ENCODE results near the gene FAM120B. TPM values are rescaled to one million over a fixed set of nuclear protein-coding genes. Genes with fewer than 3 reads are reported as not detected.
A peak's percentile ranks its signal among the peaks of the same experiment; 100 is the strongest.

The FAM120B gene
- total RNA-seq, 4 donors from 2014 or later, result 16.8 to 35.0 (median 22.2) TPM

DNA sequence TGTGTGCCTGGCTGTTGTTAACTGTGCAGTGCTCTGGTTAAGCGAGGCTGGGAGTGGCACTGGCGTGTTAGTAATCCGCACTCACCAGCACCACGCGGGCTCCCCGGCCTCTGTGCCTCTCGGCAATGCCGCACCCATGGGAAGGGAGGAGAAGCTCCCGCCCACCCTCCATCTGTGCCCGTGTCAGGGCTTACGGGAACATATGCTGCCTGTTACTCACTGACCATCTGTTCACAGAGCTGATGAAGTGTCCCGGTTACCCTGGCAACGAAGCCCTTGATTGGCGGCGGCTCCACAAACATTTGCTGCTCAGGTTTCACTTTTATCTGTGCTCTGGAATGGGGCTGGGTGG, 131.8 kb downstream of the FAM120B start:
- peak; percentile 98 for ATAC-seq (ENCODE audit: low FRiP score)
- TF ChIP-seq, protein P1, sequence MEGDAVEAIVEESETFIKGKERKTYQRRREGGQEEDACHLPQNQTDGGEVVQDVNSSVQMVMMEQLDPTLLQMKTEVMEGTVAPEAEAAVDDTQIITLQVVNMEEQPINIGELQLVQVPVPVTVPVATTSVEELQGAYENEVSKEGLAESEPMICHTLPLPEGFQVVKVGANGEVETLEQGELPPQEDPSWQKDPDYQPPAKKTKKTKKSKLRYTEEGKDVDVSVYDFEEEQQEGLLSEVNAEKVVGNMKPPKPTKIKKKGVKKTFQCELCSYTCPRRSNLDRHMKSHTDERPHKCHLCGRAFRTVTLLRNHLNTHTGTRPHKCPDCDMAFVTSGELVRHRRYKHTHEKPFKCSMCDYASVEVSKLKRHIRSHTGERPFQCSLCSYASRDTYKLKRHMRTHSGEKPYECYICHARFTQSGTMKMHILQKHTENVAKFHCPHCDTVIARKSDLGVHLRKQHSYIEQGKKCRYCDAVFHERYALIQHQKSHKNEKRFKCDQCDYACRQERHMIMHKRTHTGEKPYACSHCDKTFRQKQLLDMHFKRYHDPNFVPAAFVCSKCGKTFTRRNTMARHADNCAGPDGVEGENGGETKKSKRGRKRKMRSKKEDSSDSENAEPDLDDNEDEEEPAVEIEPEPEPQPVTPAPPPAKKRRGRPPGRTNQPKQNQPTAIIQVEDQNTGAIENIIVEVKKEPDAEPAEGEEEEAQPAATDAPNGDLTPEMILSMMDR (IDR thresholded peaks at IDR 0.05), result no peak
- peak; percentile 66 for DNase-seq (ENCODE audit: low spot score)

DNA sequence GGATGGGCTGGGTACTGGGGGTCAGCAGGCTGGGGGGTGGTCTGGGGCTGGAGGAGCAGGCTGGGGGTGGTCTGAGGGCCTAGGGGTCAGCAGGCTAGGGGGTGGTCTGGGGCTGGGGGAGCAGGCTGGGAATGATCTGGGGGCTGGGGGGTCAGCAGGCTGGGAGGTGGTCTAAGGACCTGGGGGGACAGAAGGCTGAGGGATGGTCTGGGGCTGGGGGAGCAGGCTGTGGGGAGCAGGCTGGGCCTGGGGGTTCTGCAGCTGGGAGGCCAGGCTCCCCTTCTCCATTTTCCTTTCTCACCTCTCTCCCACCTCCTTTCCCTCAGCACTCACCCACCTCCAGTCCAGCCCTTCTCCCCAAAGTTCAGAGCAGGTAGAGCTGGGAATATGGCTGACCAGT, 132.3 kb downstream of the FAM120B start:
- DNase-seq (ENCODE audit: low spot score), result no peak
- no peak for ATAC-seq (ENCODE audit: low FRiP score)
- TF ChIP-seq, protein P1 (IDR thresholded peaks at IDR 0.05), result no peak

DNA sequence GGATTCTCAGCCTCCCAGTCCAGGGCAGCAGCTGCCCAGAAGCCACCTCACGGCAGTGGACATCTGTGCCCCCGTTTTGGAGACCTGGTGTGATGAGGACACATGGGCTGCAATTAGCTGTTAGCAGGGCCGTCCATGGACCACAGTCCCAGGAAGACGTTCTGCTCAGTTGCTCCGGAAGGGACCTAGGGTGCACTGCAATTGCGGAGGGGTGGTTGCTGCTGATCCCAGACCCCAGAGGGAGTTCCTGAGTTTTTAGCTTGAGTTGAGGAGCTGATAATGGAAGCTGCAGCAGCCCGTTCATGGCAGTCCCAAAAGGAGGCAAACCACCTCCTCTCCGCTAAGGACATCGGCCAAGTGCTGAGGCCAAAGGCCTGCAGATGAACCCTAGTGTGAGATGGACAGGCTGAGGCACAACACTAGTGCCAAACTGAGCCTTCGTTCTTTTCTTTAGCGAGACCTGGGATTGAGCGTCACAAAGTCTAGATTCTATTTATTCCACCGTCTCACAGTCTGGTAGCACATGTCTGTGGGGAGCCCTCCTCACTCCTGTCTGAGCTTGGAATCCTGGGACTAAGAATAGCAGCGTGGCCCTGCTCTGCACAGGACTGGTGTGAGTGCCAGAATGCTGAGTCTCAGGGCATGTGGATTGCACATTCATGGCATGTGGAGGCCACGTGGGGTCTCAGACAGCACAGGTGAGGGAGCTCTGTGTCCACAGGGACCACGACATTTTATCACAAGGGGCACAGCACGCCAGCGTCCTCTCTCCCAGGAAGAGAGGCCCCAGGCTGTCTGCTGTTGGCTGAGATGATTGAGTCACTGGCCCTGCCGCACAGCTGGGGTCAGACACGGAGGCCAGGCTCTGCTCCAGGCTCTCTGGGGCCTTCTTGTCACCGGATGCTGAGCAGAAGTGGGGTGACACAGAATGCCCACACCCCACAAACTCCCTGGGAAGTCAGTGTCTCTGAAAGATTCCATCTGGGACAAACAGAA, 133.1 kb downstream of the FAM120B start:
- DNase-seq (ENCODE audit: low spot score) (no peak), ATAC-seq (ENCODE audit: low FRiP score) (no peak)

DNA sequence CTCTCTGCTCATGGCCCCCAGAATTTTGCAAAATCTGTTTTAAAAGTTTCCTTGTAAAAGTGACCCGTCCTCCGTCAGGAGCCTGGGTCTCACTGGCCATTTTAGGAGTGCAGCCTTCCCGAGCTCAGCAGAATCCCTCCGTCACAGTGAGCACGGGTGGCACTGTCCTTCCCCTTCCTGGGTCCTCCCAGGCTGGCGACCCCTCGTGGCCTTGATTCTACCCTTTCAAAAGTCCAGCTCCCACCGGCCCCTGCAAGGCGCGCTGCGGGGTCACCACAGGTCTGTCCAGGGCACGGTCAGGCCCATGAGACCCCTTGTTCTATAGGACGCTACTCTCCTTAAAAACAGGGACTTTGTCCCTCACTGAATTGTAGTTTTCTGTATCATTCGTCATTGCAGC, 133.9 kb downstream of the FAM120B start:
- TF ChIP-seq, protein P1 (IDR thresholded peaks at IDR 0.05), result no peak
- no peak for DNase-seq (ENCODE audit: low spot score)
- ATAC-seq (ENCODE audit: low FRiP score), result no peak

More for the DNA sequence above, 133.1 kb downstream of the FAM120B start:
- TF ChIP-seq, protein P1 (IDR thresholded peaks at IDR 0.05), result no peak

DNA sequence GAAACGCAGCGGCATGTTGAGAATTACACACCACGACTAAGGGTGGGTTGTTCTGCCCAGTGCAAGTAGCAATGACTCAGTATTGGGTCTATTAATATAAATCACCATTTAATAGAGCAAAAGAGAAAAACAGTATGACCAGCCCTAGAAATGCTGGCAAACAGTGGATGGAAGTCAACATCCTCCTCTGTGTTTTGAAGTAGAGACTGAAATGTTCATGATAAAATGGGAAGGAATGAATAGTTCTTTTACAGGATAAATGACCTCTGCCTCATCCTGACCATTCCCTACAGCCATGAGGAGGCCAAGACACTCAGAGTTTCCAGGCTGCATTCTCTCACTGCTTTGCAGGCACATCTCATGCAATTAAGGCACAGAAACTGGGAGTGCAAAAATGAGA, 134.8 kb downstream of the FAM120B start:
- DNase-seq (ENCODE audit: low spot score), result no peak
- ATAC-seq (ENCODE audit: low FRiP score), result peak; percentile 57

DNA sequence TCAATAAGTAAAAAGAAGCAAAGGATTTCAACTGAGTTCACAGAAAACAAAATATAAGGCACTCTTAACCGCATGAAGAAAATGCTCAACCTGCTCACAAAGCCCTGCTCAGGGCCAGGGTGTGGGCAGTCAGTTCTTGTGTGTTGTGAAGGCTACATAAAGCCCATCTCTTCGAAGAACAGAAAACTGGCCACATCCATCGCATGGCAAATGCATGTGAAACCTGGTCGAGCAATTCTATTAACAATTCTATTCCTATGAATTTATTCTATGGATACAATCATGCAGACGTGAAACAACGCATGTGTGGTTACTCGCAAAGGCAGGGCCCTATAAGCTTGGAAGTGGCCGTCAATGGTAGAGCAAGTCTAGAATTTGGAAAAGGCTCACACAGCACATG, 136.0 kb downstream of the FAM120B start:
- ATAC-seq (ENCODE audit: low FRiP score) (no peak), DNase-seq (ENCODE audit: low spot score) (no peak)
- TF ChIP-seq, protein P1 (IDR thresholded peaks at IDR 0.05), result no peak

More for the DNA sequence above, 134.8 kb downstream of the FAM120B start:
- TF ChIP-seq, protein P1 (IDR thresholded peaks at IDR 0.05), result no peak

Data from omental fat pad (tissue), 4 donors.